Liver (tissue), 9 donors: ENCODE measurements around the gene KANSL3. TPM values are rescaled to one million over a fixed set of nuclear protein-coding genes. Genes with fewer than 3 reads are reported as not detected.

Source experiments
- DNase-seq: peaks from one replicate; pipeline ENCODE4 v3.0.0-alpha.2; 2017; ENCODE audit warnings: low spot score
- H3K27ac ChIP-seq, 2 donors: one replicate each; pipeline ENCODE4 v1.7.0; 2013; ENCODE audit warnings: inconsistent platforms in 2 of 2, low read length in 2 of 2, control low read depth in 1 of 2, low read depth in 1 of 2, mild to moderate bottlenecking in 1 of 2
- H3K27me3 ChIP-seq, 4 donors: one replicate each; pipeline versions ENCODE4 v1.6.1 to v1.7.0; 2013; ENCODE audit warnings: low read length in 3 of 4, inconsistent platforms in 1 of 4, mild to moderate bottlenecking in 1 of 4, moderate library complexity in 1 of 4; ENCODE audit not compliant: control insufficient read depth in 4 of 4, insufficient read depth in 4 of 4
- H3K36me3 ChIP-seq, 4 donors: one replicate each; pipeline versions ENCODE4 v1.6.1 to v1.7.0; 2013; ENCODE audit warnings: low read length in 3 of 4, mild to moderate bottlenecking in 3 of 4, low read depth in 1 of 4, moderate library complexity in 1 of 4; ENCODE audit not compliant: control insufficient read depth in 4 of 4, insufficient read depth in 3 of 4
- H3K4me1 ChIP-seq, 4 donors: one replicate each; pipeline versions ENCODE4 v1.6.1 to v1.7.0; 2013; ENCODE audit warnings: low read length in 3 of 4, mild to moderate bottlenecking in 3 of 4, moderate library complexity in 1 of 4; ENCODE audit not compliant: control insufficient read depth in 4 of 4, insufficient read depth in 4 of 4
- H3K4me3 ChIP-seq, 3 donors: one replicate each; pipeline versions ENCODE4 v1.6.1 to v1.7.0; 2013; ENCODE audit warnings: low read length in 3 of 3, control low read depth in 1 of 3, low read depth in 1 of 3, mild to moderate bottlenecking in 1 of 3
- H3K9ac ChIP-seq, 2 donors: one replicate each; pipeline ENCODE4 v1.7.0; 2013; ENCODE audit warnings: low read length in 2 of 2, mild to moderate bottlenecking in 2 of 2, moderate library complexity in 2 of 2, control low read depth in 1 of 2, low read depth in 1 of 2
- H3K9me3 ChIP-seq, 4 donors: one replicate each; pipeline versions ENCODE4 v1.6.1 to v1.7.0; 2013; ENCODE audit warnings: low read length in 3 of 4; ENCODE audit not compliant: control insufficient read depth in 4 of 4
- EGR1 ChIP-seq, 2 donors: IDR thresholded peaks; 2 replicates each; pipeline ENCODE4 v1.6.1; 2016 to 2018; ENCODE audit warnings: antibody characterized with exemption in 2 of 2, low read depth in 2 of 2
- FOXA1 ChIP-seq: IDR thresholded peaks from 2 replicates; pipeline ENCODE4 v1.6.1; 2016; ENCODE audit warnings: antibody characterized with exemption
- FOXA2 ChIP-seq: IDR thresholded peaks from 2 replicates; pipeline ENCODE4 v1.6.1; 2016; ENCODE audit warnings: antibody characterized with exemption
- GABPA ChIP-seq, 2 donors: IDR thresholded peaks in 1 of 2; conservative IDR thresholded peaks in 1 of 2; 2 replicates each; pipeline ENCODE4 v1.6.1; 2016; ENCODE audit warnings: antibody characterized with exemption in 2 of 2, mild to moderate bottlenecking in 1 of 2, moderate library complexity in 1 of 2
- HNF4G ChIP-seq: IDR thresholded peaks from 2 replicates; pipeline ENCODE4 v1.6.1; 2016; ENCODE audit warnings: antibody characterized with exemption
- JUND ChIP-seq, 2 donors: IDR thresholded peaks; 2 replicates each; pipeline ENCODE4 v1.6.1; 2016; ENCODE audit warnings: antibody characterized with exemption in 2 of 2
- NR2F2 ChIP-seq: IDR thresholded peaks from 2 replicates; pipeline ENCODE4 v1.6.1; 2016; ENCODE audit warnings: antibody characterized with exemption
- RAD21 ChIP-seq, 2 donors: IDR thresholded peaks; 2 replicates each; pipeline ENCODE4 v1.6.1; 2016; ENCODE audit warnings: antibody characterized with exemption in 2 of 2, mild to moderate bottlenecking in 2 of 2
- SP1 ChIP-seq: IDR thresholded peaks from 2 replicates; pipeline ENCODE4 v1.6.1; 2018; ENCODE audit warnings: antibody characterized with exemption, mild to moderate bottlenecking
- TAF1 ChIP-seq: conservative IDR thresholded peaks from 2 replicates; pipeline ENCODE4 v1.6.1; 2016; ENCODE audit warnings: antibody characterized with exemption, mild to moderate bottlenecking
- WGBS: extraction: QIAGEN DNeasy Blood & Tissue Kit; methylation state at CpG from one replicate; pipeline ENCODE4 v1.1.7; 2013; 5-methylcytosine and 5-hydroxymethylcytosine counted together
- polyA plus RNA-seq, 2 donors: library from polyadenylated mRNA; stranded (reverse) in 1 of 2; unstranded in 1 of 2; fragments of 200-250 nt in 1 of 2; fragments of >200 nt in 1 of 2; fragmentation: Nextera tagmentation in 1 of 2; extraction: Ambion mirVana in 1 of 2; gene quantifications; one replicate each; pipeline versions ENCODE4 v1.2.1 to v1.2.3, GENCODE V29; 2013 to 2015
- total RNA-seq, 2 donors: library from RNA; depleted of rRNA; stranded (reverse); fragments of >200 nt; gene quantifications; one replicate each; pipeline ENCODE4 v1.2.3, GENCODE V29; 2014
- TF ChIP-seq, protein P1 (sequence below): IDR thresholded peaks from 2 replicates; pipeline ENCODE4 v1.6.1; 2016; ENCODE audit warnings: antibody characterized with exemption
- TF ChIP-seq, protein P2 (sequence below): fragments of 150-350 bp; IDR thresholded peaks from 2 replicates; pipeline ENCODE4 v1.5.1; 2017; ENCODE audit warnings: improper control_type of control experiment, low read depth, low read length; ENCODE audit not compliant: missing input control
- TF ChIP-seq, protein P3 (sequence below): IDR thresholded peaks from 2 replicates; pipeline ENCODE4 v1.6.1; 2016; ENCODE audit warnings: antibody characterized with exemption
- TF ChIP-seq, protein P4 (sequence below): IDR thresholded peaks from 2 replicates; pipeline ENCODE4 v1.6.1; 2016; ENCODE audit warnings: antibody characterized with exemption, mild to moderate bottlenecking
- TF ChIP-seq, protein P5 (sequence below): IDR thresholded peaks from 2 replicates; pipeline ENCODE4 v1.6.1; 2016; ENCODE audit warnings: antibody characterized with exemption
- donor health status: healthy.
- donor health status: healthy.
- donor health status: healthy.
- donor health status: healthy.
- donor health status: healthy.

The KANSL3 gene
- total and polyA plus RNA-seq, 4 donors = 8.3 to 30.5 (median 18.6) TPM

DNA sequence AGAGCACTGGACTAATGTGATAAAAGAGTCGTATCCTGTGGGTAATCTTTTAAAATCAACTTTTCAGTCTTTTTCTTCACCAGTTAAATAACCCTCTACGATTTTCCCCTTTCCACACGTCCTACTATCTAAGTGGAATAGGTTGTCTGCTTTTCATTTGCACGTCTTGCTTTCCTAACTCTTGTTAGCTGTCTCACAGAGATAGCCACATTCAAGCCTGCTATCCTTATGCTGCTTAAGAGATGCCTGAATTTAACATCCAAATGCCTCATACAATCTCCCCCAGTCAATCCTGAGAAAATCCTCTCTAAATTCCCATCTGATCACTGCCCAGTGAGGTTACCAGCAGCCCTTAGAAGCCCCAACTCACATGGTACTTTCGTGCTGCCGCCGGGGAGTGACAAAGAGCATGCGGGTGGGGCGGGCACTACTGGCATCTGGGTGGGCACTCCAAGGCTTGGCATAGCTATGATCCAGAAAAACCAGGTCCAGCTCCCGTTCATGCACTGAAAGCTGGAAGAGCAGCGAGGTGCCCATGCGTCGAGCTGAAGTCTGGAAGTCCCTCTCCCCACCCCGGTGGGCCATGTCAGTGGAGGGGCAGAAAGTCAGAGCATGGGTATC is 1.5 kb downstream of the KANSL3 start:
- peaks cover 2 to 5% (median 4%) of the 10 kb centered on the region in 4 donors for H3K36me3 ChIP-seq
- DNase-seq = no peak
- no peaks in the 10 kb centered on the region for H3K27me3 ChIP-seq
- H3K9ac ChIP-seq = peak overlapping the region in 1 of 2 donors; percentile 85
- TF ChIP-seq GABPA (IDR thresholded peaks at IDR 0.05 in 1 of 2, conservative IDR thresholded peaks at IDR 0.05 in 1 of 2) (no peak), JUND (IDR thresholded peaks at IDR 0.05) (no peak)
- TF ChIP-seq, protein P1, sequence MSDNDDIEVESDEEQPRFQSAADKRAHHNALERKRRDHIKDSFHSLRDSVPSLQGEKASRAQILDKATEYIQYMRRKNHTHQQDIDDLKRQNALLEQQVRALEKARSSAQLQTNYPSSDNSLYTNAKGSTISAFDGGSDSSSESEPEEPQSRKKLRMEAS = no peak
- TF ChIP-seq, protein P2, sequence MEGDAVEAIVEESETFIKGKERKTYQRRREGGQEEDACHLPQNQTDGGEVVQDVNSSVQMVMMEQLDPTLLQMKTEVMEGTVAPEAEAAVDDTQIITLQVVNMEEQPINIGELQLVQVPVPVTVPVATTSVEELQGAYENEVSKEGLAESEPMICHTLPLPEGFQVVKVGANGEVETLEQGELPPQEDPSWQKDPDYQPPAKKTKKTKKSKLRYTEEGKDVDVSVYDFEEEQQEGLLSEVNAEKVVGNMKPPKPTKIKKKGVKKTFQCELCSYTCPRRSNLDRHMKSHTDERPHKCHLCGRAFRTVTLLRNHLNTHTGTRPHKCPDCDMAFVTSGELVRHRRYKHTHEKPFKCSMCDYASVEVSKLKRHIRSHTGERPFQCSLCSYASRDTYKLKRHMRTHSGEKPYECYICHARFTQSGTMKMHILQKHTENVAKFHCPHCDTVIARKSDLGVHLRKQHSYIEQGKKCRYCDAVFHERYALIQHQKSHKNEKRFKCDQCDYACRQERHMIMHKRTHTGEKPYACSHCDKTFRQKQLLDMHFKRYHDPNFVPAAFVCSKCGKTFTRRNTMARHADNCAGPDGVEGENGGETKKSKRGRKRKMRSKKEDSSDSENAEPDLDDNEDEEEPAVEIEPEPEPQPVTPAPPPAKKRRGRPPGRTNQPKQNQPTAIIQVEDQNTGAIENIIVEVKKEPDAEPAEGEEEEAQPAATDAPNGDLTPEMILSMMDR = no peak
- peak overlapping the region; percentile 97 to 98 for H3K27ac ChIP-seq
- H3K4me1 ChIP-seq = peaks cover 5 to 19% (median 11%) of the 10 kb centered on the region in 4 donors
- peak overlapping the region; percentile 77 to 86 (median 80) for H3K4me3 ChIP-seq
- H3K9me3 ChIP-seq = no peaks in the 10 kb centered on the region
- WGBS = 68% methylated on average over 14 of the region's 14 CpGs

DNA sequence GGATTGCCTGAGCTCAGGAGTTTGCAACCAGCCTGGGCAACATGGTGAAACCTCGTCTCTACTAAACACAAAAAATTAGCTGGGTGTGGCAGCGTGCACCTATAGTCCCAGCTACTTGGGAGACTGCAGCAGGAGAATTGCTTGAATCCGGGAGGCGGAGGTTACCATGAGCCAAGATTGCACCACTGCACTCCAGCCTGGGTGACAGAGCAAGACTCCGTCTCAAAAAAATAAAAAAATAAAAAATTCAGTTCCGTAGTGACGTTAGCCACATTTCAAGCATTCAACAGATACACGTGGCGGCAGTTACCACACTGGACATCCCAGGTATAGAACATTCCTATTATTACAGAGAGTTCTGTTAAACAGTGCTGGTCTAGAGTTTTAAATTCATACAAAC is 4.5 kb downstream of the KANSL3 start:
- no peak overlapping the region for H3K27ac ChIP-seq
- no peak overlapping the region for H3K4me3 ChIP-seq
- no peak for DNase-seq
- no peaks in the 10 kb centered on the region for H3K27me3 ChIP-seq
- H3K9me3 ChIP-seq = no peaks in the 10 kb centered on the region
- H3K9ac ChIP-seq = no peak overlapping the region
- TF ChIP-seq FOXA1 (no peak), NR2F2 (no peak), HNF4G (no peak)
- peaks cover 2 to 18% (median 14%) of the 10 kb centered on the region in 4 donors for H3K36me3 ChIP-seq
- WGBS = 94% methylated on average over 9 of the region's 9 CpGs
- peaks cover 5 to 16% (median 10%) of the 10 kb centered on the region in 4 donors for H3K4me1 ChIP-seq

DNA sequence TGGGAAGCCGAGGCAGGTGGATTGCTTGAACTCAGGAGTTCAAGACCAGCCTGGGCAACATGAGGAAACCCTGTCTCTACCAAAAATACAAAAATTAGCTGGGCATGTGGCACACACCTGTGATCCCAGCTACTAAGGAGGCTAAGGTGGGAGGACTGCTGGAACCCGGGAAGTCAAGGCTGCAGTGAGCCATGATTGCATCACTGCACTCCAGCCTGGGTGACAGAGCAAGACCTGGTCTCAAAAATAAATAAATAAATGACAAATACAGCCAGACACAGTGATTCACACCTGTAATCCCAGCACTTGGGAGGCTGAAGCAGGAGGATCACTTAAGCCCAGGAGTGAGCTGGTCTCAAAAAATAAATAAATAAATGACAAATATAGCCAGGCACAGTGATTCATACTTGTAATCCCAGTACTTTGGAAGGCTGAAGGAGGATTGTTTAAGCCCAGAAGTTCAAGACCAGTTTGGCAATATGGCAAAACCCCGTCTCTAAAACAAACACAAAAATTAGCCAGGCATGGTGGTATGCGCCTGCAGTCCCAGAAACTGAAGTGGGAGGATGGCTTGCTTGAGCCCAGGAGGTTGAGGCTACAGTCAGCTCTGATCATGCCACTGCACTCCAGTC is 6.2 kb downstream of the KANSL3 start:
- no peaks in the 10 kb centered on the region for H3K27me3 ChIP-seq
- TF ChIP-seq, protein P3, sequence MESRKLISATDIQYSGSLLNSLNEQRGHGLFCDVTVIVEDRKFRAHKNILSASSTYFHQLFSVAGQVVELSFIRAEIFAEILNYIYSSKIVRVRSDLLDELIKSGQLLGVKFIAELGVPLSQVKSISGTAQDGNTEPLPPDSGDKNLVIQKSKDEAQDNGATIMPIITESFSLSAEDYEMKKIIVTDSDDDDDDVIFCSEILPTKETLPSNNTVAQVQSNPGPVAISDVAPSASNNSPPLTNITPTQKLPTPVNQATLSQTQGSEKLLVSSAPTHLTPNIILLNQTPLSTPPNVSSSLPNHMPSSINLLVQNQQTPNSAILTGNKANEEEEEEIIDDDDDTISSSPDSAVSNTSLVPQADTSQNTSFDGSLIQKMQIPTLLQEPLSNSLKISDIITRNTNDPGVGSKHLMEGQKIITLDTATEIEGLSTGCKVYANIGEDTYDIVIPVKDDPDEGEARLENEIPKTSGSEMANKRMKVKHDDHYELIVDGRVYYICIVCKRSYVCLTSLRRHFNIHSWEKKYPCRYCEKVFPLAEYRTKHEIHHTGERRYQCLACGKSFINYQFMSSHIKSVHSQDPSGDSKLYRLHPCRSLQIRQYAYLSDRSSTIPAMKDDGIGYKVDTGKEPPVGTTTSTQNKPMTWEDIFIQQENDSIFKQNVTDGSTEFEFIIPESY = no peak
- TF ChIP-seq, protein P4, sequence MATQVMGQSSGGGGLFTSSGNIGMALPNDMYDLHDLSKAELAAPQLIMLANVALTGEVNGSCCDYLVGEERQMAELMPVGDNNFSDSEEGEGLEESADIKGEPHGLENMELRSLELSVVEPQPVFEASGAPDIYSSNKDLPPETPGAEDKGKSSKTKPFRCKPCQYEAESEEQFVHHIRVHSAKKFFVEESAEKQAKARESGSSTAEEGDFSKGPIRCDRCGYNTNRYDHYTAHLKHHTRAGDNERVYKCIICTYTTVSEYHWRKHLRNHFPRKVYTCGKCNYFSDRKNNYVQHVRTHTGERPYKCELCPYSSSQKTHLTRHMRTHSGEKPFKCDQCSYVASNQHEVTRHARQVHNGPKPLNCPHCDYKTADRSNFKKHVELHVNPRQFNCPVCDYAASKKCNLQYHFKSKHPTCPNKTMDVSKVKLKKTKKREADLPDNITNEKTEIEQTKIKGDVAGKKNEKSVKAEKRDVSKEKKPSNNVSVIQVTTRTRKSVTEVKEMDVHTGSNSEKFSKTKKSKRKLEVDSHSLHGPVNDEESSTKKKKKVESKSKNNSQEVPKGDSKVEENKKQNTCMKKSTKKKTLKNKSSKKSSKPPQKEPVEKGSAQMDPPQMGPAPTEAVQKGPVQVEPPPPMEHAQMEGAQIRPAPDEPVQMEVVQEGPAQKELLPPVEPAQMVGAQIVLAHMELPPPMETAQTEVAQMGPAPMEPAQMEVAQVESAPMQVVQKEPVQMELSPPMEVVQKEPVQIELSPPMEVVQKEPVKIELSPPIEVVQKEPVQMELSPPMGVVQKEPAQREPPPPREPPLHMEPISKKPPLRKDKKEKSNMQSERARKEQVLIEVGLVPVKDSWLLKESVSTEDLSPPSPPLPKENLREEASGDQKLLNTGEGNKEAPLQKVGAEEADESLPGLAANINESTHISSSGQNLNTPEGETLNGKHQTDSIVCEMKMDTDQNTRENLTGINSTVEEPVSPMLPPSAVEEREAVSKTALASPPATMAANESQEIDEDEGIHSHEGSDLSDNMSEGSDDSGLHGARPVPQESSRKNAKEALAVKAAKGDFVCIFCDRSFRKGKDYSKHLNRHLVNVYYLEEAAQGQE = no peak
- TF ChIP-seq HNF4G (no peak), SP1 (no peak), EGR1 (IDR thresholded peaks at IDR 0.05; ENCODE audit: low read depth in 2 of 2) (no peak), JUND (IDR thresholded peaks at IDR 0.05) (no peak), FOXA1 (no peak), RAD21 (IDR thresholded peaks at IDR 0.05) (no peak), FOXA2 (no peak), NR2F2 (no peak), GABPA (IDR thresholded peaks at IDR 0.05 in 1 of 2, conservative IDR thresholded peaks at IDR 0.05 in 1 of 2) (no peak), TAF1 (no peak)
- TF ChIP-seq, protein P1 = no peak
- TF ChIP-seq, protein P2 = no peak
- TF ChIP-seq, protein P5, sequence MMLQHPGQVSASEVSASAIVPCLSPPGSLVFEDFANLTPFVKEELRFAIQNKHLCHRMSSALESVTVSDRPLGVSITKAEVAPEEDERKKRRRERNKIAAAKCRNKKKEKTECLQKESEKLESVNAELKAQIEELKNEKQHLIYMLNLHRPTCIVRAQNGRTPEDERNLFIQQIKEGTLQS = no peak
- no peak overlapping the region for H3K4me3 ChIP-seq
- WGBS = 85% methylated on average over 4 of the region's 4 CpGs
- peaks cover 8 to 28% (median 24%) of the 10 kb centered on the region in 4 donors for H3K36me3 ChIP-seq
- H3K4me1 ChIP-seq = peaks cover 2 to 14% (median 6%) of the 10 kb centered on the region in 4 donors
- no peak overlapping the region for H3K27ac ChIP-seq
- H3K9ac ChIP-seq = no peak overlapping the region
- no peak for DNase-seq
- no peaks in the 10 kb centered on the region for H3K9me3 ChIP-seq
